HCT116 (cell line): ENCODE results near the gene SHC4. TPM values are rescaled to one million over a fixed set of nuclear protein-coding genes. Genes with fewer than 3 reads are reported as not detected.

Experiments
- ATAC-seq: fragments of 200-7000 bp; cut with Tn5 transposase; 2 replicates; pipeline ENCODE4 v1.9.1; 2020; ENCODE audit warnings: mild to moderate bottlenecking, moderate library complexity
- BruUV-seq: library from RNA; stranded (reverse); fragments of 400-500 nt; replicated peaks from 2 replicates; lab custom pipeline; 2021; lab: Mats Ljungman, UMichigan
- CTCF ChIA-PET: fragments of 300-600 bp; sonication (Branson Sonifier 250); formaldehyde crosslinking; loops from one replicate; lab custom pipeline; 2021; ENCODE audit warnings: antibody characterized with exemption; lab: Charles Lee
- POLR2A ChIA-PET: fragments of 300-600, 350-600 bp; sonication (Branson Sonifier 250); formaldehyde crosslinking; loops from one replicate; lab custom pipeline; 2021; ENCODE audit warnings: antibody characterized with exemption; lab: Charles Lee
- RAD21 ChIA-PET, 2 experiments: fragments of 300-600 bp; sonication (Branson Sonifier 250); formaldehyde crosslinking; loops; one replicate each; lab custom pipeline; 2023; ENCODE audit warnings: low total read pairs in 2 of 2; ENCODE audit not compliant: uncharacterized antibody in 2 of 2, unreplicated experiment in 2 of 2, low non-redundant PET in 1 of 2; lab: Charles Lee
- DNase-seq: peaks from one replicate; pipeline ENCODE4 v3.0.0-alpha.2; 2010; ENCODE audit warnings: low read depth, low spot score
- H2AFZ ChIP-seq: fragments of 200-600 bp; shearing (Covaris generic), sonication (generic); 2 replicates; pipeline ENCODE4 v1.6.1; 2017; ENCODE audit warnings: low read depth, mixed run types, mixed read lengths, antibody characterized with exemption, low read length; ENCODE audit not compliant: poor library complexity, severe bottlenecking
- H3K27ac ChIP-seq: 2 replicates; pipeline ENCODE4 v1.5.1; 2012; ENCODE audit warnings: low read depth, low read length
- H3K27me3 ChIP-seq: fragments of 200-600 bp; sonication (generic); 2 replicates; pipeline ENCODE4 v1.6.1; 2016; ENCODE audit warnings: mixed run types, low read length, mixed read lengths; ENCODE audit not compliant: insufficient read depth
- H3K36me3 ChIP-seq, 2 experiments: fragments of 200-500 bp in 1 of 2; fragments of 200-600 bp in 1 of 2; sonication (Bioruptor generic) in 1 of 2; sonication (generic) in 1 of 2; 2 replicates each; pipeline versions ENCODE4 v1.5.1 to v1.6.1; 2014 to 2016; ENCODE audit warnings: low read length in 2 of 2, inconsistent platforms in 1 of 2, mixed read lengths in 1 of 2, mixed run types in 1 of 2; ENCODE audit not compliant: insufficient read depth in 2 of 2, control insufficient read depth in 1 of 2
- H3K4me1 ChIP-seq, 2 experiments: fragments of 200-600 bp in 1 of 2; sonication (generic) in 1 of 2; 2 replicates each; pipeline versions ENCODE4 v1.5.1 to v1.6.1; 2012 to 2017; ENCODE audit warnings: low read length in 2 of 2, inconsistent platforms in 1 of 2, mild to moderate bottlenecking in 1 of 2, mixed read lengths in 1 of 2, mixed run types in 1 of 2, moderate library complexity in 1 of 2; ENCODE audit not compliant: insufficient read depth in 2 of 2, control insufficient read depth in 1 of 2
- H3K4me2 ChIP-seq: fragments of 200-600 bp; sonication (generic); 2 replicates; pipeline ENCODE4 v1.6.1; 2017; ENCODE audit warnings: mixed run types, low read length, mixed read lengths
- H3K4me3 ChIP-seq, 2 experiments: fragments of 200-600 bp in 1 of 2; sonication (generic) in 1 of 2; replicated peaks in 1 of 2; 2 replicates each; pipeline ENCODE4 v1.5.1; 2011 to 2016; ENCODE audit warnings: low read length in 2 of 2, control low read depth in 1 of 2, low read depth in 1 of 2, mild to moderate bottlenecking in 1 of 2, mixed read lengths in 1 of 2, mixed run types in 1 of 2
- H3K79me2 ChIP-seq: fragments of 200-600 bp; sonication (generic); 2 replicates; pipeline ENCODE4 v1.6.1; 2017; ENCODE audit warnings: mild to moderate bottlenecking, mixed run types, low read length, moderate library complexity, mixed read lengths; ENCODE audit not compliant: insufficient read depth
- H3K9ac ChIP-seq: fragments of 200-600 bp; sonication (generic); 2 replicates; pipeline ENCODE4 v1.6.1; 2016; ENCODE audit warnings: low read length, mixed read lengths
- H3K9me2 ChIP-seq: fragments of 200-600 bp; sonication (generic), shearing (Covaris generic); 2 replicates; pipeline ENCODE4 v1.6.1; 2017; ENCODE audit warnings: mixed run types, mild to moderate bottlenecking, moderate library complexity; ENCODE audit not compliant: insufficient read depth
- H3K9me3 ChIP-seq, 2 experiments: fragments of 200-500 bp in 1 of 2; fragments of 200-600 bp in 1 of 2; sonication (Bioruptor generic) in 1 of 2; sonication (generic) in 1 of 2; 2 replicates each; pipeline ENCODE4 v1.6.1; 2014 to 2017; ENCODE audit warnings: low read length in 2 of 2, mixed read lengths in 2 of 2, inconsistent platforms in 1 of 2, low read depth in 1 of 2, mild to moderate bottlenecking in 1 of 2, mixed run types in 1 of 2, moderate library complexity in 1 of 2; ENCODE audit not compliant: control insufficient read depth in 1 of 2, insufficient read depth in 1 of 2
- H4K20me1 ChIP-seq: fragments of 200-600 bp; sonication (generic), shearing (Covaris generic); 2 replicates; pipeline ENCODE4 v1.6.1; 2017; ENCODE audit warnings: mixed run types, mild to moderate bottlenecking, moderate library complexity; ENCODE audit not compliant: insufficient read depth
- ATF3 ChIP-seq: IDR thresholded peaks from 2 replicates; pipeline ENCODE4 v1.6.1; 2012
- CEBPB ChIP-seq: IDR thresholded peaks from 2 replicates; pipeline ENCODE4 v1.6.1; 2012; ENCODE audit warnings: low read depth
- CTCF ChIP-seq, 3 experiments: fragments of 200-600 bp in 1 of 3; sonication (generic) in 1 of 3; IDR thresholded peaks in 2 of 3; conservative IDR thresholded peaks in 1 of 3; 2 replicates each; pipeline ENCODE4 v1.5.1; 2012 to 2017; ENCODE audit warnings: low read depth in 2 of 3, low read length in 2 of 3, antibody characterized with exemption in 1 of 3, borderline replicate concordance in 1 of 3, control low read depth in 1 of 3, mild to moderate bottlenecking in 1 of 3, mixed read lengths in 1 of 3, mixed run types in 1 of 3, moderate library complexity in 1 of 3; ENCODE audit not compliant: insufficient read depth in 1 of 3
- EZH2 ChIP-seq: fragments of 200-600 bp; sonication (generic); IDR thresholded peaks from 2 replicates; pipeline ENCODE4 v1.6.1; 2017; ENCODE audit warnings: antibody characterized with exemption, mixed run types
- EZH2phosphoT487 ChIP-seq: fragments of 200-600 bp; IDR thresholded peaks from 2 replicates; pipeline ENCODE4 v1.6.1; 2018; ENCODE audit warnings: antibody characterized with exemption, borderline replicate concordance
- RAD21 ChIP-seq: IDR thresholded peaks from 2 replicates; pipeline ENCODE4 v1.6.1; 2012; ENCODE audit warnings: low read depth, mild to moderate bottlenecking
- SP1 ChIP-seq: IDR thresholded peaks from 2 replicates; pipeline ENCODE4 v1.6.1; 2012; ENCODE audit warnings: low read depth
- ZBTB33 ChIP-seq: IDR thresholded peaks from 2 replicates; pipeline ENCODE4 v1.6.1; 2011; ENCODE audit warnings: mild to moderate bottlenecking, low read length, moderate library complexity; ENCODE audit not compliant: insufficient replicate concordance; ENCODE audit errors: extremely low read depth
- intact Hi-C: fragments of 100-400 bp; cut with micrococcal nuclease; formaldehyde crosslinking; loops from 2 replicates; pipeline ENCODE4 v1.10.0; 2022
- total RNA-seq: library from RNA; stranded (reverse); gene quantifications from one replicate; pipeline ENCODE4 v1.2.1, GENCODE V29; 2021; ENCODE audit not compliant: unreplicated experiment

The SHC4 gene
- total RNA-seq, 1 experiment from 2014 or later = 0.44 TPM

GRCh38 chr15:48974882-48975281, 11.2 kb upstream of the SHC4 start:
- peak; percentile 8 for DNase-seq
- Histone ChIP-seq H3K79me2 (no peaks in the 10 kb centered on the region), H3K9me3 (no peaks in the 10 kb centered on the region), H2AFZ (peak overlapping the region; percentile 93), H3K27me3 (no peaks in the 10 kb centered on the region), H3K9me2 (no peaks in the 10 kb centered on the region), H3K9ac (no peak overlapping the region), H3K4me2 (peak overlapping the region; percentile 83), H3K27ac (no peak overlapping the region), H3K36me3 (no peaks in the 10 kb centered on the region), H4K20me1 (no peaks in the 10 kb centered on the region), H3K4me3 (no peak overlapping the region), H3K4me1 (peaks cover 5 to 14% of the 10 kb centered on the region in 2 experiments; a peak in 3 of 4 replicates)
- peak; percentile 39; the same call in 1 of the 2 replicates for ATAC-seq
- POLR2A ChIA-PET = interaction anchor here (1.2 to 2.1 kb wide), 5 partner anchors 8 to 164 kb away, joined by 3 to 15 read pairs (median 6); partner anchors contain the start of genes CEP152, EID1 and SHC4
- RAD21 ChIA-PET = interaction anchor here (1.3 kb wide), 2 partner anchors 113 to 171 kb away, joined by 3 to 7 read pairs; no protein-coding TSS in a partner anchor
- CTCF ChIA-PET = interaction anchor here (1.0 to 7.0 kb wide), 13 partner anchors 9 to 171 kb away, joined by 3 to 68 read pairs (median 8); partner anchors contain the start of genes EID1, SECISBP2L and SHC4
- TF ChIP-seq EZH2 (no peak), CTCF (IDR thresholded peaks at IDR 0.05 in 2 of 3, conservative IDR thresholded peaks at IDR 0.05 in 1 of 3; ENCODE audit: borderline replicate concordance in 1 of 3, insufficient read depth in 1 of 3, low read depth in 2 of 3, low read length in 2 of 3) (peak in 1 of 3 experiments; percentile 25; a peak in 1 of 6 replicates), ATF3 (no peak), CEBPB (no peak), SP1 (no peak), EZH2phosphoT487 (no peak), RAD21 (no peak), ZBTB33 (no peak)
- intact Hi-C loops = no loop called here
- BruUV-seq = no TSS peak
